GM12878 (cell line): ENCODE measurements around the gene BRD2.

Experiments
- EP300 ChIP-seq, 2 experiments: fragments of 150-350 bp in 1 of 2; IDR thresholded peaks; 2 replicates each; pipeline ENCODE4 v1.6.1; 2011 to 2012; ENCODE audit warnings: low read depth in 2 of 2, low read length in 2 of 2, borderline replicate concordance in 1 of 2, improper control_type of control experiment in 1 of 2, inconsistent platforms in 1 of 2; ENCODE audit not compliant: control insufficient read depth in 1 of 2
- HCFC1 ChIP-seq: fragments of 150-350 bp; IDR thresholded peaks from 2 replicates; pipeline ENCODE4 v1.6.1; 2014; ENCODE audit warnings: low read length
- MYC ChIP-seq: IDR thresholded peaks from 2 replicates; pipeline ENCODE4 v1.6.1; 2011; ENCODE audit warnings: mild to moderate bottlenecking, low read length, moderate library complexity, inconsistent platforms; ENCODE audit not compliant: insufficient read depth, insufficient replicate concordance, insufficient read length, severe bottlenecking
- RFX5 ChIP-seq: IDR thresholded peaks from 2 replicates; pipeline ENCODE4 v1.6.1; 2011; ENCODE audit warnings: low read depth, low read length, improper control_type of control experiment
- SREBF2 ChIP-seq: IDR thresholded peaks from 2 replicates; pipeline ENCODE4 v1.6.1; 2012; ENCODE audit warnings: mild to moderate bottlenecking, low read length
- ZNF217 ChIP-seq: fragments of 450-650 bp; IDR thresholded peaks from 2 replicates; pipeline ENCODE4 v1.6.1; 2017; ENCODE audit warnings: antibody characterized with exemption, mild to moderate bottlenecking
- ZNF274 ChIP-seq: IDR thresholded peaks from one replicate; pipeline ENCODE4 v1.8.0; 2011; ENCODE audit not compliant: insufficient read length, insufficient read depth
- TF ChIP-seq, protein P1 (sequence below), 3 experiments: IDR thresholded peaks in 2 of 3; conservative IDR thresholded peaks in 1 of 3; 2 replicates each; pipeline ENCODE4 v1.5.1; 2011; ENCODE audit warnings: low read depth in 3 of 3, low read length in 3 of 3, mild to moderate bottlenecking in 3 of 3, control low read depth in 2 of 3, moderate library complexity in 2 of 3, inconsistent platforms in 1 of 3, mixed read lengths in 1 of 3; ENCODE audit not compliant: control insufficient read depth in 2 of 3, insufficient read depth in 1 of 3; ENCODE audit errors: extremely low read depth in 1 of 3
- TF ChIP-seq, protein P2 (sequence below): fragments of 450-650 bp; IDR thresholded peaks from 2 replicates; pipeline ENCODE4 v1.6.1; 2016; ENCODE audit warnings: mild to moderate bottlenecking, moderate library complexity, borderline replicate concordance

DNA sequence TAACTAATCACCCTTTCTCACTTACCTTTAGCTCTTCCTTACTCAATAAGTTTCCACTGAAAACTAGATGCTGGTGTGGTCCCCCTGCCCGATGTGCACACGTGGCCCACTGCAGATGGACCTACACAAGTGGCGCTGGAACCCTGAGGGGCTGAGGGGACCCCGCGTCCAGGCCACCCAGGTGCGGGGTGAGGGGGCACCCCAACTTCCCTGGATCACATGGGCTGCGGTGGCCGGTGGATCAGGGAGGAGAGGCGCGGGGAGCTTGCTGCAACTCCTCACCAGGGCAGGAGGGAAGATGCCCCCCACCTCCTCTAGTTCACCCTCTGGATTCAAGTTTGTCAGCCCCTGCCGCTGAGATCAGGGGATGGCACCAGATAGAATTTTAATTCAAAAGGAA is 53.5 kb downstream of the BRD2 start:
- TF ChIP-seq EP300 (IDR thresholded peaks at IDR 0.05; ENCODE audit: borderline replicate concordance in 1 of 2, control insufficient read depth in 1 of 2, low read depth in 2 of 2, low read length in 2 of 2) = no peak
- TF ChIP-seq, protein P1, sequence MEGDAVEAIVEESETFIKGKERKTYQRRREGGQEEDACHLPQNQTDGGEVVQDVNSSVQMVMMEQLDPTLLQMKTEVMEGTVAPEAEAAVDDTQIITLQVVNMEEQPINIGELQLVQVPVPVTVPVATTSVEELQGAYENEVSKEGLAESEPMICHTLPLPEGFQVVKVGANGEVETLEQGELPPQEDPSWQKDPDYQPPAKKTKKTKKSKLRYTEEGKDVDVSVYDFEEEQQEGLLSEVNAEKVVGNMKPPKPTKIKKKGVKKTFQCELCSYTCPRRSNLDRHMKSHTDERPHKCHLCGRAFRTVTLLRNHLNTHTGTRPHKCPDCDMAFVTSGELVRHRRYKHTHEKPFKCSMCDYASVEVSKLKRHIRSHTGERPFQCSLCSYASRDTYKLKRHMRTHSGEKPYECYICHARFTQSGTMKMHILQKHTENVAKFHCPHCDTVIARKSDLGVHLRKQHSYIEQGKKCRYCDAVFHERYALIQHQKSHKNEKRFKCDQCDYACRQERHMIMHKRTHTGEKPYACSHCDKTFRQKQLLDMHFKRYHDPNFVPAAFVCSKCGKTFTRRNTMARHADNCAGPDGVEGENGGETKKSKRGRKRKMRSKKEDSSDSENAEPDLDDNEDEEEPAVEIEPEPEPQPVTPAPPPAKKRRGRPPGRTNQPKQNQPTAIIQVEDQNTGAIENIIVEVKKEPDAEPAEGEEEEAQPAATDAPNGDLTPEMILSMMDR (IDR thresholded peaks at IDR 0.05 in 2 of 3, conservative IDR thresholded peaks at IDR 0.05 in 1 of 3; ENCODE audit: control insufficient read depth in 2 of 3, extremely low read depth in 1 of 3, insufficient read depth in 1 of 3, low read depth in 3 of 3, low read length in 3 of 3) = no peak
- no peak for TF ChIP-seq SREBF2
- no peak for TF ChIP-seq ZNF274
- TF ChIP-seq HCFC1 = no peak
- TF ChIP-seq, protein P2, sequence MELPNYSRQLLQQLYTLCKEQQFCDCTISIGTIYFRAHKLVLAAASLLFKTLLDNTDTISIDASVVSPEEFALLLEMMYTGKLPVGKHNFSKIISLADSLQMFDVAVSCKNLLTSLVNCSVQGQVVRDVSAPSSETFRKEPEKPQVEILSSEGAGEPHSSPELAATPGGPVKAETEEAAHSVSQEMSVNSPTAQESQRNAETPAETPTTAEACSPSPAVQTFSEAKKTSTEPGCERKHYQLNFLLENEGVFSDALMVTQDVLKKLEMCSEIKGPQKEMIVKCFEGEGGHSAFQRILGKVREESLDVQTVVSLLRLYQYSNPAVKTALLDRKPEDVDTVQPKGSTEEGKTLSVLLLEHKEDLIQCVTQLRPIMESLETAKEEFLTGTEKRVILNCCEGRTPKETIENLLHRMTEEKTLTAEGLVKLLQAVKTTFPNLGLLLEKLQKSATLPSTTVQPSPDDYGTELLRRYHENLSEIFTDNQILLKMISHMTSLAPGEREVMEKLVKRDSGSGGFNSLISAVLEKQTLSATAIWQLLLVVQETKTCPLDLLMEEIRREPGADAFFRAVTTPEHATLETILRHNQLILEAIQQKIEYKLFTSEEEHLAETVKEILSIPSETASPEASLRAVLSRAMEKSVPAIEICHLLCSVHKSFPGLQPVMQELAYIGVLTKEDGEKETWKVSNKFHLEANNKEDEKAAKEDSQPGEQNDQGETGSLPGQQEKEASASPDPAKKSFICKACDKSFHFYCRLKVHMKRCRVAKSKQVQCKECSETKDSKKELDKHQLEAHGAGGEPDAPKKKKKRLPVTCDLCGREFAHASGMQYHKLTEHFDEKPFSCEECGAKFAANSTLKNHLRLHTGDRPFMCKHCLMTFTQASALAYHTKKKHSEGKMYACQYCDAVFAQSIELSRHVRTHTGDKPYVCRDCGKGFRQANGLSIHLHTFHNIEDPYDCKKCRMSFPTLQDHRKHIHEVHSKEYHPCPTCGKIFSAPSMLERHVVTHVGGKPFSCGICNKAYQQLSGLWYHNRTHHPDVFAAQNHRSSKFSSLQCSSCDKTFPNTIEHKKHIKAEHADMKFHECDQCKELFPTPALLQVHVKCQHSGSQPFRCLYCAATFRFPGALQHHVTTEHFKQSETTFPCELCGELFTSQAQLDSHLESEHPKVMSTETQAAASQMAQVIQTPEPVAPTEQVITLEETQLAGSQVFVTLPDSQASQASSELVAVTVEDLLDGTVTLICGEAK = no peak
- no peak for TF ChIP-seq ZNF217
- TF ChIP-seq RFX5 = no peak
- TF ChIP-seq MYC = no peak
